Measurements from ENCODE around the gene PPM1N.
"Not testable (repeated sequence)": the region's sequence is repeated elsewhere in the genome, so short reads cannot be mapped to it uniquely, and the experiment has no call there.

PPM1N gene

GRCh38 chr19:45510352-45510751 lies 12.1 kb downstream of the PPM1N start:
- DNase-seq: not testable (repeated sequence)

DNA sequence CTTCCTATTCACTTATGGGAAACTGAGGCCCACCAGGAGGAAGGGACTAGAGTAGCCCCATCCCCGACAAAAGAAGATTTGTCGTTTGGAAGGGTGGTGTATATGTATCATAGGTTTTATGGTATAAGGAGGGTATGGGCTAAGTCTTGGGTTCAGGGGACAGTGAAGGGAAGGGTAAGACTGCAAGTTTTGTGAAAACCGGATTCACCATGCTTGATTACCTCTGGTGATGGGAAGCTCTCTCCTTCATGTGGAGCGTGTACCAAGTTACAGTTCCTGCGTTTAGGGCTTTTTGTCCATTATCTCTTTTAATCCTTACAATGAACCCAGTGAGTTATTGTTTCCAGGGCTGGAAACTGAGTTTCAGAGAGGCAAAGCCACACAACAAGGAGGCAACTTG lies 12.8 kb downstream of the PPM1N start:
- no peak for DNase-seq

- DNase-seq: no peak
These were observed 14.7 kb downstream of the PPM1N start for GRCh38 chr19:45512881-45513483.

- no peak for DNase-seq
These were observed 16.3 kb downstream of the PPM1N start for GRCh38 chr19:45514376-45515051.

GRCh38 chr19:45515081-45515624 lies 16.9 kb downstream of the PPM1N start:
- peak in 1 of 5 donors; percentile 33 for DNase-seq

- DNase-seq: no peak
These were observed 17.7 kb downstream of the PPM1N start for GRCh38 chr19:45515807-45516401.

DNA sequence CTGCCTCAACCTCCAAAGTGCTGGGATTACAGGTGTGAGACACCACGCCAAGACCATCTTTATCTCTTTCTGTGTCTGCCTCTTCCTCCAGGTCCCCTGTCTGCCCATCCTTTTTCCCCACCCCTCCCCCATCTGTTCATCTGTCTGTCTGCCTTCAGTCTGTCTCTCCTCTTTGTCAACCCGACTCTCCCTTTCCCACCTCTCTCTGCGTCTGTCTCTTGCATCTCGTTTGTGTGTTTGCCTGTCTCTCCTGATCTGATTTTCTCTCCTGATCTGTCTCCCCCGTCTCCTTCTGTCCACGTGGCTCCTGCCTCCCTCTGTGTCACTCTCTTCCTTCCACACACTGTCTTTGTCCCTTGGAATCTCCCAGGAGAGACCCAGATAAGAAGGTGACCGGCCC lies 19.0 kb downstream of the PPM1N start:
- DNase-seq: no peak

- no peak for DNase-seq
These were observed 19.6 kb downstream of the PPM1N start for GRCh38 chr19:45517641-45518468.

DNA sequence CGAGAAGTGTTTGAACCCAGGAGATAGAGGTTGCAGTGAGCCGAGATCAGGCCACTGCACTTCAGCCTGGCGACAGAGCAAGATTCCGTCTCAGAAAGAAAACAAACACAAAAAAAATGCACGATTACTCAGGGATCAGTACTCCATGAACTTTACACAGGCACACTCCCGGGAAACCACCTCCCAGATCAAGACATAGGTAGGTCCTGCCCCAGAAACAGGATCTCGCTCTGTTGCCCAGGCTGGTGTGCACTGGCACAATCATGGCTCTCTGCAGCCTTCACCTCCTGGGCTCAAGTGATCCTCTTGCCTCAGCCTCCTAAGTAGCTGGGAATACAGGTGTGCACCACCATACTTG lies 20.2 kb downstream of the PPM1N start:
- no peak for DNase-seq

GRCh38 chr19:45522010-45522941 lies 24.0 kb downstream of the PPM1N start:
- no peak for DNase-seq

GRCh38 chr19:45523642-45524256 lies 25.5 kb downstream of the PPM1N start:
- DNase-seq: peak in 4 of 5 donors; percentile 59 to 79 (median 62)

- DNase-seq: no peak
These were observed 26.4 kb downstream of the PPM1N start for GRCh38 chr19:45524575-45525129.

GRCh38 chr19:45526143-45526542 lies 27.9 kb downstream of the PPM1N start:
- no peak for DNase-seq

DNA sequence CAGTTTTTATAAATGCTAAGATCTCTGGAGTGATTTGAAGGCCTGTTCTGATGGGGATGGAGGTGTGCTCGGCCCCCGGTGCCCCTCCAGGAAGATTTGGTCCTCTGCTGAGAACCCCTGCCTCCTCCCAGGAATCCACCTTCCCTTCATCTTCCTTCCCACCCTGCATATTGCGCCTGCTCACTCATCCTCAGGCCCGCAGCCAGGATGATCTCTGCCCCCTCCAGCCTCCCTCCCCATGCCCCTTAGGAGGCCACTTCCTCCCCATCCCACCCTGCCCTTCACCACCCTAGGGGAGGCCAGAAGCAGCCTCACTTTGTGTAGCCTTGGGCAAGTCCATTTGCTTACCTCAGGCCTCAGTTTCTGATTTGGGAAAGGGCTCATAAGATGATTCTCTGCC lies 28.7 kb downstream of the PPM1N start:
- no peak for DNase-seq

DNA sequence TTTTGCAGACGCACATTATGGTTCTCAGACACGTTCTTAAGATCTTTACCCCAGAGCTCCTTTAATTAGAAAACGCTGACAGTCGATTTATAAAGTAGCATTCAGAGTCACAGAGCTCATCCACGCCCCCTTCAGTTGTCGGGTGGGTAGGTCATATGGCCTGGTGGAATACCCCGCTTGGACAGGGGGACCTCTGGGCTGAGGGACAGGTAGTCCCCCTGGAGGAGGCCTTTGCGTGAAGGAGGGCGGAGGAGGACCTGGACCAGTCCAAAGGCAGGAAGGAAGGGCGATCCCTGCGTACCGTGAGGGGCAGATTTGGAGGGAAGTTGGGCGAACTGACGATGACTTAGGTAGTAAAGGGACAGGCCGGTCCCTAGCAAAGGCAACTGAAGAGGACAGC lies 29.5 kb downstream of the PPM1N start:
- no peak for DNase-seq

DNA sequence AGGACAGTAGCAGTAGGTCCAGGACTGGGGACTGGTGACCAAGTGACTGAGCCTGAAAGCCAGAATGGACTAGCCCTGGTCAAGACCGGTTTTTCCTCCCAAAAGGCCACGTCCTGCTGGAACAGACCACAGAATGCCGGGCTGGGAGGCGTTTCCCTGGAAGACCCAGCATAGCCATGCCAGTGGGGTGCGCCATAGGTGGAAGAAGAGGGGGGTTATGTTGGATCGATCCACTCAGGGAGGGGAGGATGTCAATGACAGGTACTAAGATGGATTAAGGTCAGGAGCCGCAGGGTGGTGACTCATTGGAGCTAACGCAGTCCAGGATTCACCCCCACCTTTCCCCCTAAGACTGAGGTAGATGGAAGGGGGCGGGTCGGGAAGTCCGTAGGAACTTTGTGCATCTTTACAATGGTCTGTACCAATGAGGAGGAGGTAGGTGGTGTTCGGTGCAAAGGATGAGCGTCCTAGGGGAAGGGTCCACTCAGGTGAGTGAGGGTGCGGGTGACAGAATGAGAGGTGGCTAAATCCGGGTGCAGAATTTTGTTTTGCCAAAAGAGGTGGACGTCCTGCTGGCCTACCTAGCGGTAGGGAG lies 30.0 kb downstream of the PPM1N start:
- DNase-seq: no peak

GRCh38 chr19:45528744-45529419 lies 30.6 kb downstream of the PPM1N start:
- no peak for DNase-seq

GRCh38 chr19:45529420-45529785 lies 31.2 kb downstream of the PPM1N start:
- no peak for DNase-seq

DNA sequence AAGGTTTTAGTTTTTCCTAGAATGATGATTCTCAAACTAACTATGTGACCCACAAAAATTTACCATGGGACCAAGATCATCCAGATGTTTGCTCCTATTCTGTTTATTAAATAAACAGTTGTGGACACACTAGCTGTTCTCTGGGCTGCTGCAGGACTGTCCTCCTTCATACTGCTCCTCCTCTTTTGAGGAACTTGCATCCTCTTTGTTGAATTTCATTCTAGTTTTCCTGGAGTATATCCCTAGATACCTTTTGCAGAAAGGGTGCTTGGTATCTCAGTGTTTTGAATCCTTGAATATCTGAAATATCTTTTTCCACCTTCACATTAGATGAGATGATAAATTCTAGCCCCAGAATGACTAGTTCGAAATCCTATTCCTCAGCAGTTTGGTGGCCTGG lies 33.1 kb downstream of the PPM1N start:
- DNase-seq: no peak

DNA sequence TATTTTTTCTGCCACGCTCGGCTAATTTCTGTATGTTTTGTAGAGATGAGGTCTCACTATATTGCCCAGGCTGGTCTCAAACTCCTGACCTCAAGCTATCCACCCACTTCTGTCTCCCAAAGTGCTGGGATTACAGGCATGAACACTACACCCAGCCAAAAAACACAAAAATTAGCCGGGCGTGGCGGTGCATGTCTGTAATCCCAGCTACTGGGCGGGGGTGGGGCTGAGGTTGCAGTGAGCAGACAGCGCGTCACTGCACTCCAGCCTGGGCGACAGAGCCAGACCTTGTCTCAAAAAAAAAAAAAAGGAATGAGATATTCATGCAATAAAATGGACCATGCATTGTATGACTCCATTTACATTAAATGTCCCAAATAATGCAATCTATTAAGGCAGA lies 41.2 kb downstream of the PPM1N start:
- DNase-seq: no peak
